ENCODE data around the gene TSPEAR.

- TF ChIP-seq CTCF (IDR thresholded peaks at IDR 0.05), result no peak
- no peak for TF ChIP-seq POLR2A (IDR thresholded peaks at IDR 0.05)
Measured at GRCh38 chr21:44691686-44692085, 19.7 kb downstream of the TSPEAR start.

All from testis (tissue), 2 donors.